Stimulated activated CD8-positive, alpha-beta memory T cell treated with anti-CD3 and anti-CD28 coated beads, Interleukin-15, amount 100 ng/mL, for 1 hour (primary cell): ENCODE results near the gene MTG1.
"Not testable (repeated sequence)": the region's sequence is repeated elsewhere in the genome, so short reads cannot be mapped to it uniquely, and the experiment has no call there.

ENCODE experiments used
- DNase-seq: peaks from one replicate; pipeline ENCODE4 v3.0.0-alpha.2; 2020; ENCODE audit warnings: low read depth

Gene MTG1

DNA sequence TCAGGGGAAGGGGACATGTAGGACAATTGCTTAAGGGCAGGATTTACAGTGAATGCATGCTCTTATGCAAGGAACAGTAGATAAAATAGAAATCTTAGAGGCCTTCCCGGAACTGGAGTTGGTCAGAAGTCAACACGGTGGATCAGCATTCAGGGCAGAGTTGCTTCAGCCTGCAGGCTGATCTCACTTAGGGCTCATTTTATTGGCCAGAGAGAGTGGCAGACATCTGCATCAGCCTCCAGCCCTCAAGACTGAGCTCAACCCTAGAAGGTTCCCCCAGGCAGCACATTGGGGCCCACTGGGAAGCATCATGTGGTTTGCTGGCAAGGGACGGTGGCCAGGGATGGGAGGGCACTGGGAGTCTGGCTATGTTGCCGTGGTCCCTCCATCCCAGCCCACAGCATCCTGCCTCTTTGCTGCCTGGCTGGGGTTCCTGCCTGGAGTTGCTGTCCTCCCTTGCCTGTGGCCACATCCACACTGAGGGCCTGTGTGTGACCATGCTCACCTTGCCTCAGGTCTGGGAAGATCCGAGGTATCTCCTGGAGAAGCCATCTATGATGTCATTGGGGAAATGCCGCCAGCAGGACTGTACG is 72.8 kb downstream of the MTG1 start:
- DNase-seq: no peak

DNA sequence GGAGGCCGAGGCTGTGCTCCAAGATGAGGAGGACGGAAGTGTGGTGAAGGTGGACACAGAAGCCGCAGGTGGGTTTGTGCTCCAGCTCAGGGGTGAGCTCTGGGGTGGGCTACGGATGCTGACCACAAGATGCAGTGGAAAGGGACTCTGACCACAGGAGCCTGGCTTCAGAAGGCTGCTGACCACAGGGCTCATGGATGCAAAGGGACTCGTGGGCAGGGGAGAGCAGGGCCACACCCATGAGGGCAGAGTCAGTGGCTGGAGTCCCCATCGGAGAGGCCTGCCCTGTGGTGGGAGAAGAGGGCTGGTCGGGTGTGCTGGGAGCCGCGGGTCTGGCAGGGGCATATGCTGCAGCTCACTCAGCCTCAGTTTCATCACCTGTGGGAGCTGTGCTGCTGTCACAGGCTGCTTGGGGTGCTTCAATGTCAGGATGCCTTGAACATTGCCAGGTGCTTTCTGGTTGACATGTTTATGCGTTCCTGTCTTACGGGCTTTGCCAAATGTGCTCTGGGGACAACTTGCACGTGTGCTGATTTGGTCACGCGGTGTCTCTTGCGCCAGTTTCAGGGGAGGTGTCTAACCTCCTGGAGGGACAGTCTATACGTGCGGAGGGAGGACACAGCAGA is 73.4 kb downstream of the MTG1 start:
- DNase-seq: no peak

DNA sequence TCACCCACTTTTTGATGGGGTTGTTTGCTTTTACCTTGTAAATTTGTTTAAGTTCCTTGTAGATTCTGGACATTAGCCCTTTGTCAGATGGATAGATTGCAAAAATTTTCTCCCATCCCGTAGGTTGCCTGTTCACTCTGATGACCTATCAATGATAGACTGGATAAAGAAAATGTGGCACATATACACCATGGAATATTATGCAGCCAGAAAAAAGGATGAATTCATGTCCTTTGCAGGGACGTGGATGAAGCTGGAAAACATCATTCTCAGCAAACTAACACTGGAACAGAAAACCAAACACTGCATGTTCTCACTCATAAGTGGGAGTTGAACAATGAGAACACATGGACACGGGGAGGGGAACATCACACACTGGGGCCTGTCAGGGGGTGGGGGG is 75.2 kb downstream of the MTG1 start:
- not testable (repeated sequence) for DNase-seq

DNA sequence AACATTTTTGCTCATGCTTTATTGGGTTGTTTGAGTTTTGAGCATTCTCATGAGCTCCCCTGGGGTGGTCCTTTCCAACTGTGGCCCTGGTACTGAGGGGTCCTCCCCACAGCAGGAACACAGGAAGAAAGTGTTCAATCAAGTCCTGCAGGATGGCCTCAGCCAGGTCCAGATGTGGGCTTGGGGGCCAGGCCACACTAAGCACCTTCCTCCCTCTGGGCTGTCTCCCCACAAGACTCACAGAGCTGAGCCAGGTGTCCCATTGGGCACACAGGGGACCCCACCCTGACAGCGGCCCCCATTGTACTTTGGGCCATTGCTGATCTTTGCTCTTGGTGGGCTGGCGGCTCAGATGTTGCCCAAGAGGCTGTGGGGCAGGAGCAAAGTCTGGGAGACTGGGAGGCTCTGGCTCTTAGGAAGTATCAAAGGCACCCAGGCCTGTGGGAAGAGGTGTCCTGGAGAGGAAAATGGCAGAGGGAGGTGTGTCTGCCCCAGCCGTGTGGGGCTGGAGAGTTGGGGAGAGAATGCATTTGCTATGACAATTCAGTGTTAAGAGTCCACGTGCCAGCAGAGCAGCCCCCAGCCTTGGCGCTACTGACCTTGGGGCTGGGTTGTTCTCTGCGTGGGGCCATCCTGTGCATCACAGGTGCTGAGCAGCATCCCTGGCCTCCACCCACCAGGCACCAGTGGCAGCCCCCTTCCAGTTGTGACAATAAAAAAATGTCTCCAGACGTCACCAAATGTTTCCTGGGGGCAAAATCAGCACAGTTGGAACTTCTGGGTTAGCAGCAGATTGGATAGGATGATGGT is 77.5 kb downstream of the MTG1 start:
- DNase-seq: no peak
